ENCODE data around the gene CTSH.
"Not testable (repeated sequence)": the region's sequence is repeated elsewhere in the genome, so short reads cannot be mapped to it uniquely, and the experiment has no call there.

The CTSH gene

DNA sequence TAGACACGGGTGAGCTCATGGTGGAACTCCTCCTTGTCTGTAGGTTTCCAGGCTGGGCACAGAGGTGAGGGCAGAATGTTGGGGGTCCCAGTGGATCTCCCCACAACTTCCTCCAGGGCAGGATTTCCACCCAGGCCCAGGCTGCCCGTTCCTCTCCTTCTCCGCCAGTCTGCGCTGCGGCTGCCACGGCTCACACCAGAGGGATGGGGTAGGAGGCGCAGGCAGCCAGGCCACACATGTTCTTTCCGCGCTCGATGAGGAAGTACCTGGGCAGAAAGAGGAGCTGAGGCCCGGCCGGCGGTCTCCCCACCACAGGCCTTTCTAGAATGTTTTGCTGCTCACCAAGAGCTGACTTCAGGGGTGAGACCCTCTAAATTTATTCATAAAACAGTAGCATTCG lies 22.9 kb downstream of the CTSH start:
- DNase-seq = no peak

DNA sequence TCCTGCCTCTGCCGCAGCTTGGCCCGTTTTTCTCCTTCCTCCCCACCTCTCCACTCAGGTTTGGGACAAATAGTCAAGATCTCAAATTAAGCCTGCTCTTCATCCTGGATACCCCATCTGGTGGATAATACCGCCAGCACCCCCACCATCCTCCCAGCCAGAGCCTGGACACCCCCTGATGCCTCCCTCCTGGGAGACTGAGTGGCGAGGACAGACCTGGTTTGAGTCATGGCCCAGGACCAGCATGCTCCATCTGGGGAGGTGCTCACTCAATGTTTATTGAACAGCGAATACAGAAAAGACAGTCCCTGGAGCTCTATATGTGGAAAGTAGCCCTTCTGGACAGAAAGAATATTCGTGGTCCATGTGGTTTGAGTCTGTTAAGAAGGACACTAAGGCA lies 23.3 kb downstream of the CTSH start:
- DNase-seq = no peak

GRCh38 chr15:78917888-78918287 lies 27.0 kb downstream of the CTSH start:
- no peak for DNase-seq

GRCh38 chr15:78916088-78916487 lies 28.8 kb downstream of the CTSH start:
- DNase-seq = no peak

DNA sequence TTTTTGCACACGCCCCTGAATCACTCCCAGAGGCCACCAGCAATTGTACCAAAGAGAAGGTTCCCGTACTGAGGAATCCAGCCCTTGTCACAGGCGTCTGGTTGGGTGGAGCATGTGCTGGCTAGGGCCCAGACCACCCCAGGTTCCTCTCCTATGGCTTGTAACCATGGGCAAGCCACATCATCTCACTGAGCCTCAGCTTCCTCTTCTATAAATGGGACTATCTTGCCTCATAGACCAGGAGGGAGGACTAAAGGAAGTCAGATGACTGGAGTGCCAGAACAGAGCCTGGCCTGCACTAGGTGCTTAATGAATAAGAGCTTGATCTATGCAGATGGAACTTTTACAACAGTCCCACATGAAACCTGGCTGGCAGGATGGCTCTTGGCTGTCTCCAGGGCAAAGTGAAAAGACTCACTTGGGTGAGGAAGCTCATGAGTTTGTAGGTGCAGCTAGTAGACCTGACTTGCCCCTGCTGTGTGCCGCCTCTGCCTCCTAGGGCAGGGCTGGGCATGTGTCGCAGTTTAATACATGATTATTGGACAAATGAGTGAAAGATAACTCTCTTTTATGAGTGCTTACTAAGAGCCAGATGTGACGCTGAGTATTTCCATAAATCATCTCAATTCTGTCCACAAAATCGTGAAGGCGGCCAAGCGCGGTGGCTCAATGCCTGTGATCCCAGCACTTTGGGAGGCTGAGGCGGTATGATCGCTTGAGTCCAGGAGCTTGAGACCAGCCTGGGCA lies 29.3 kb downstream of the CTSH start:
- no peak for DNase-seq

GRCh38 chr15:78914027-78914764 lies 30.6 kb downstream of the CTSH start:
- DNase-seq = no peak

GRCh38 chr15:78913012-78913411 lies 31.8 kb downstream of the CTSH start:
- DNase-seq = no peak

DNA sequence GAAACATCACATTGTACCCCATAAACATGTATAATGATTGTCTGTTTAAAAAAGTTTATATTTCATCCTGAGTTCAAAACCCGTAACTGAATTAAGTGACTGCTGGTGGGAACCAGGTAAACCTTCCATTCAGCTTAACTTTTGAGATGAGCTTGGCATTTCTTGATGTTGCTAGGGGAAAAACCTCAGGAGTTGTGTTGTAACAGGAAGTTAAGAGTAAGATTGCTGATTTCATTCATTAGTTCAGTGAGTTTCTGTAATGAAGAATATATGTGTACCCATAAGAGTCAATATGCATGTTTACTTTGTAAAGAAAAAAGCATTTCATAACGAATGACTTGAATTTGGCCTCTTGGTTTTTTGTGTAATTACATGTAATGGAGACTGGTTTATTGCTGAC lies 32.5 kb downstream of the CTSH start:
- DNase-seq = no peak

DNA sequence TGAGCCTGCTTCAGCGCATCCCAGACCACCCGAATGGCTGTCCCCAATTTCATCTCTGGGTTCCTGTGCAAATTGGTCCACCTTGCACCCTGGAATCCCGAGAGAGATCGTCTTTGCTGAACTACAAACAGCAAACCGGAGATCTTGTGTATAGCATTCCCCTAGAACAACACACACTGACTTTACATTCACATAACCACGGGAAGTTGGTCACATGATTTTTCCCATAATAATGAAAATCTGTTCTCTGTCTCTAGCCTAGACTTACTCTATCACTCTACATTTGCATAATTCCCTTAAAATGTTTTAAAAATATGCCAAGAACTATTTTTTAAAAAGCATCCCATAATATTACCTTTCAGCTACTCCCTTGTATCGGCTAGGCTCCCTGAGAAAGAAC lies 34.6 kb downstream of the CTSH start:
- no peak for DNase-seq

GRCh38 chr15:78909791-78910228 lies 35.0 kb downstream of the CTSH start:
- DNase-seq = peak; percentile 23

DNA sequence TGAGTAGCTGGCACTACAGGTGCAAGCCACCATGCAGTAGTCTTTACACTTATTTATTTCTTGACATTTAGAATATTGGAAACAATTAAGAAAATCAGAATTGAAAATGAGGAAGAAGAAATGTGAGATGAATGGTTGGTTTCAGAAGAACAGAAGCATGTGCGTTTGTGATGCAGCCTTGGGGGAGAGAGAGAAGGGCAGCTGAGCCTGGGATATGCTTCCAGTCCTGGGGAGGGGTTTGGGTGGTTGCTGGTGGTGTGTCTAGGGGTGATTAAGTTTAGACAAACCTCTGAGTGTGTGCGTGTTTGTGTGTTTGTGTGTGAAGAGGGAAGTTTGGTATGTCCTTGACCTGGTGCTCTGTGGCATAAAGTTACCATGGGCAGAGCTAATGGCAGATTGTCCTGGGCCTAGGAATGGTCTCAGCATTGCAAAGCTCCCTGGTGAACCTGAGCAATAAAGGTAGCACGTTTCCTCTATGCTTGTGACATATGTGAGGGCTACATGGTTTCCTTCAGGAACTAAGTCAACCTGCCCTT lies 35.6 kb downstream of the CTSH start:
- DNase-seq = no peak

- no peak for DNase-seq
Measured at GRCh38 chr15:78907577-78907976, 37.3 kb downstream of the CTSH start.

- DNase-seq = no peak
Measured at GRCh38 chr15:78906316-78906620, 38.6 kb downstream of the CTSH start.

DNA sequence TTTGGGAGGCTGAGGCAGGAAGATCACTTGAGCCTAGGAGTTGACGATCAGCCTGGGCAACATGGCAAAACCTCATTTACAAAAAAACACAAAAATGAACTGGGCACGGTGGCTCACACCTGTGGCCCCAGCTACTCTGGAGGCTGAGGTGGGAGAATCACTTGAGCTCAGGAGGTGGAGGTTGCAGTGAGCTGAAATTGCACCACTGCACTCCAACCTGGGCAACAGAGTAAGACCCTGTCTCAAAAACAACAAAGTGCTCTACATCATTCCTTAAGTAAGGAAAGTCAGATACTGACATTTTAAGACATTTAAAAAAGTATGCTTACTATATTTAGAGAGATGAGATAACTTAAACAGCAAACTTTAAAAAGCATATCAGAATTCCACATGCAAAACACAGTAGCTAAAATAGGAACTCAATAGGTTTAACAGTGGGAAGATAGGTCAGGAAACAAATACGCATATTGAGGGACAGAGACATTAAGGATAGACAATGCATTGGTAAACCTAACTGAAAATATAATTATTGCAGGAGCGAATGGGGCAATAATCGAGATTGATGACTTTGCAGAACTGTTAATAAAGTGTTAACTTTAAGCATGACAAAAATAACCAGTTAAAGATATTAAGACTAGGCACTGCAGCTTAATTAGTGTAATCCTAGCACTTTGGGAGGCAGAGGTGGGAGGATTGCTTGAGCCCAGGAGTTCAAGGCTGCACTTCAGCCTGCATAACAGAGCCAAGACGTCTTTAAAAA lies 40.1 kb downstream of the CTSH start:
- DNase-seq = no peak

GRCh38 chr15:78902281-78903032 lies 42.4 kb downstream of the CTSH start:
- DNase-seq = not testable (repeated sequence)

GRCh38 chr15:78900819-78901533 lies 43.9 kb downstream of the CTSH start:
- not testable (repeated sequence) for DNase-seq

DNA sequence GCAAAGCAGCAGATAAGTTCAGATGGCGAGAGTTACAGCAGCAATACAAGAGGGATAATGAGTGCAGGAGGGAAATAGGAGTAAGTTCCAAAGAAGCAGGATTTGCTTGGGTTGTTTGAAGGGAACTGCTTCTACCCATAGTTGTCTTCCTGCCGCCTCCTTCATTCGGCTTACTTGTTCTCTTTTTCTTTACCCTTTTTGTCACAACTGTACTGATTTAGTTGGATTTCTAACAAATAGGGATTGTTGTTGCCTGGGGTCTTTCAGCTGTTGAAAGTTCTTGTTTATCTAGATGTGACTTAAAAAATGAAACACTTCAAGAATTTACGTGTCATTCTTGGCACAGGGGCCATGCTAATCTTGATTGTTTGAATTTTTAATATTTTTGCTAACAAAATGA lies 46.3 kb downstream of the CTSH start:
- DNase-seq = no peak

DNA sequence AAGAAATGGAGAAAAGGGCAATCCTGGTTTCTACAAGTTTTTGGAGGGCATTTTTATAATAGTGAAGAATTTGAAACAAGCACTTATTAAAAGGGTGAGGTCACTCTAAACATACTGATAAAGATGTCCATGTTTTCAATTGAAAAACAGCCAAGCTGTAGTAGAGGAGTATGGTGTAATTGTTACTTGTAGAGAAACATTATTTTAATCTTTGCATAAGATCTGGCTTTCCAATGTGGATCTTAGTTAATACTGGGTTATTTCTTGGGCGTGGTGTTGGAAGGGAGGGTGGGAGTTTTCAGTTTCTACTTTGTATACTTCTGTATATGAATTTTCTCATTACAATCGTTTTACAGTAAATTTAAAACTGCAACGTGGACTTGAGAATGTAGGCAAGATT lies 49.4 kb downstream of the CTSH start:
- DNase-seq = no peak

- DNase-seq = no peak
Measured at GRCh38 chr15:78893538-78893937, 51.3 kb downstream of the CTSH start.

GRCh38 chr15:78889000-78889399 lies 55.8 kb downstream of the CTSH start:
- DNase-seq = no peak

GRCh38 chr15:78881681-78882080 lies 63.2 kb downstream of the CTSH start:
- DNase-seq = no peak

DNA sequence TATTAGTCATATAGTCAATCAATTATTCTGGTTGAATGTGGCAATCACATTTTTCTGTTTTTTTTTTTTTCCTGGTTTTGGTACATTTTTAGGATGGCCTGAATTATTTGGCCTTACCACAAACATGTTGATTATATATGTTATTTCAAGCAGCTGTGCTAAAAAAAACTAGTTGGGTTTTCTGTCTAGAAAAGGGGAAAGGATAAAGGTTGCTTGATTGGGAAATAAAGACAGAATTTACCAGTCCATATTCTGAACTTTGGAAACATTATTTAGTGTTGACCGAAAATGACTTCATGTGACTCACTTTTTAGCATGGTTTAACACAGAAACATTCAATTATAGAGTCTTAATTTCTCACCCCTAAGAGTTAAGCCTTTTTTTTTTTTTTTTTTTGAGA lies 64.0 kb downstream of the CTSH start:
- DNase-seq = no peak

DNA sequence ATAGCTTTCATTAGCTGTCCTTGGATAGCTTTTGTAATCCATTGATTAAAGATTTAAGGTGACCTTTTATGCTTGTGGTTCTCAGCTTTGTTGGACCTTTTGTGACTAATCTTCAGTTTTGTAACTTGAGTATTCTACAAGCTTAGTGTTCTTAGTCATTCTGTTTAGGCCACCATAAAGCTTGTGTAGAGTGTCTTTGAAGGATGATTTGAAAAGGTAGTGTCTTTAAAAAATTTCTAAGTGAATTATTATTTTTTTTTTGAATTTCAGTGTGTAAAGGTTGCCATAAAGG lies 64.7 kb downstream of the CTSH start:
- DNase-seq = no peak

All from NCI-H526 treated with DMSO at 0.1 percent for 48 hours (cell line).